ENCODE results near the gene KIF26B.

KIF26B gene

DNA sequence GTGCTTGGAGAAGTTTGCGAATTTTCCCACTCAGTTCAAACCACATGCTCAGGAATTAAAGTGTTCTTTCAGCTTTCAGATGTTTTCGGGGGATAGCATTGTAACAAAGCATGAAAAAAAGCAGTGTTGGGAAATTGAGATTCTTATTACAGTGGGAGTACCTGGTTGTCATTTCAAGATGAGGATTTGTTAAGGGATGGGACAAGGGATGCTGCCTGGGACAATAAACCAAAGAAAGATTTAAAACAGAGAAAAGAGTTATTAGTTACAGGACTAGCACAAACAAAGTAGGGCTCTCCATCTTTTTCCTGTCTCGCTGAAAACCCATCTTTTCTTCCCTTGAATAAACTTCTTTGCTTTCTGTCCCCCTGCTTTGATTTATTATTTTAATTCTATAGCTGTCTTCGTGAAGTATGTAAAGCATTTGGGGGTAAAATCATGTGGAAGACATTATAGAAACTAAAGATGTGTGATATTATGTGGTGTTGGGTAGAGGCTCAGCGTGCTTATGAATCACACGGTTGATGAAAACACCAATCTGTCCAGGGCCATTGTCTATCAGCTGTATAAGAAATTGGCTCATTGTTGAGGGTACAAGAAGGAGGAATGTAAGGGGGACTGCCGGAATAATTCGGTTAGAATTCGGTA is 277.6 kb downstream of the KIF26B start:
- POLR2A ChIA-PET (ENCODE audit: low non-redundant PET), result no interaction called here

DNA sequence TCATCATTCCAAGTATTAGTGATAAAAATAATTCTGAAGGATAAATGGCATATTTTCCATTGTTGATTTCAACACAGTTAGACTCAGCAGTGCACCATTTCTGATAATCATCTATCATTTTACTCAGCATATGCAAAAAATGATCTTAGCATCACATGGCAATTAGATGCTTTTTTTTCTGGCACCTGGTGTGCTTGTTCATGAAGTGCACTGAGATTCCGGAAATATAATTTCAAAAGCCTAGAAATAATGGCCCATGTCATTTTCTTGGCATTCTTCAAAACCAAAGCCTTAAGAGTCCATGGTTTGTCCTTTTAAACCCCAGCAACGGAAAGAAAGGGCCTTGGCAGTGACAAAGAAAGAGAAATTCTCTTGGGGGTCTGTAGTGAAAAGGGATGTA is 278.8 kb downstream of the KIF26B start:
- TF ChIP-seq, protein P1, sequence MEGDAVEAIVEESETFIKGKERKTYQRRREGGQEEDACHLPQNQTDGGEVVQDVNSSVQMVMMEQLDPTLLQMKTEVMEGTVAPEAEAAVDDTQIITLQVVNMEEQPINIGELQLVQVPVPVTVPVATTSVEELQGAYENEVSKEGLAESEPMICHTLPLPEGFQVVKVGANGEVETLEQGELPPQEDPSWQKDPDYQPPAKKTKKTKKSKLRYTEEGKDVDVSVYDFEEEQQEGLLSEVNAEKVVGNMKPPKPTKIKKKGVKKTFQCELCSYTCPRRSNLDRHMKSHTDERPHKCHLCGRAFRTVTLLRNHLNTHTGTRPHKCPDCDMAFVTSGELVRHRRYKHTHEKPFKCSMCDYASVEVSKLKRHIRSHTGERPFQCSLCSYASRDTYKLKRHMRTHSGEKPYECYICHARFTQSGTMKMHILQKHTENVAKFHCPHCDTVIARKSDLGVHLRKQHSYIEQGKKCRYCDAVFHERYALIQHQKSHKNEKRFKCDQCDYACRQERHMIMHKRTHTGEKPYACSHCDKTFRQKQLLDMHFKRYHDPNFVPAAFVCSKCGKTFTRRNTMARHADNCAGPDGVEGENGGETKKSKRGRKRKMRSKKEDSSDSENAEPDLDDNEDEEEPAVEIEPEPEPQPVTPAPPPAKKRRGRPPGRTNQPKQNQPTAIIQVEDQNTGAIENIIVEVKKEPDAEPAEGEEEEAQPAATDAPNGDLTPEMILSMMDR (conservative IDR thresholded peaks at IDR 0.05; ENCODE audit: low read depth), result no peak
- no peak for DNase-seq (ENCODE audit: low spot score)
- H3K27ac ChIP-seq, result no peak overlapping the region
- POLR2A ChIA-PET (ENCODE audit: low non-redundant PET), result no interaction called here
- CTCF ChIA-PET, result interaction anchor here (0.6 kb wide), 1 partner anchor 354 kb away, joined by 7 read pairs; no protein-coding TSS in a partner anchor

More for the DNA sequence above, 277.6 kb downstream of the KIF26B start:
- CTCF ChIA-PET, result interaction anchor here (0.6 kb wide), 1 partner anchor 51 kb away, joined by 5 read pairs; no protein-coding TSS in a partner anchor
- no peak for DNase-seq (ENCODE audit: low spot score)
- no peak overlapping the region for H3K27ac ChIP-seq
- TF ChIP-seq, protein P1 (conservative IDR thresholded peaks at IDR 0.05; ENCODE audit: low read depth), result no peak

DNA sequence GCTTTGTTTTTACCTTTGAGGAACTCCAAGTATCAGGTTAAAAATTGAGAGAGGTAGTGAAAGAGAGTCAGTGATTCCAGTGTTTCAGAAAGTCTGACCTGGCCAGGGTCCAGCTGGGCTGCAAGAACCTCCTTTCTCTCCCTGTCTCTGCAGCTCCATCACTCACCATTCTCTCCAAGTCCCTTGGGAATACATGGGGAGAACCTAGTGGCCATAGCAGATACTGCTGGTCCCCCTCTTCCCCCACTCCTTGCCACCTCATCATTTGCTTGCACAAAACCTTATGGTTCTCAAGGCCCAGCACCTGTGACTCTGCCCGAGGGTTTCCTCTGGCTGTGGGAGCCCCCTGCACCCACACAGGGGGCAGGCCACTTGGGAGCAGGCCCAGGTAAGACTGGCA is 279.5 kb downstream of the KIF26B start:
- TF ChIP-seq, protein P1 (conservative IDR thresholded peaks at IDR 0.05; ENCODE audit: low read depth), result no peak
- CTCF ChIA-PET, result no interaction called here
- no peak overlapping the region for H3K27ac ChIP-seq
- POLR2A ChIA-PET (ENCODE audit: low non-redundant PET), result no interaction called here
- no peak for DNase-seq (ENCODE audit: low spot score)

DNA sequence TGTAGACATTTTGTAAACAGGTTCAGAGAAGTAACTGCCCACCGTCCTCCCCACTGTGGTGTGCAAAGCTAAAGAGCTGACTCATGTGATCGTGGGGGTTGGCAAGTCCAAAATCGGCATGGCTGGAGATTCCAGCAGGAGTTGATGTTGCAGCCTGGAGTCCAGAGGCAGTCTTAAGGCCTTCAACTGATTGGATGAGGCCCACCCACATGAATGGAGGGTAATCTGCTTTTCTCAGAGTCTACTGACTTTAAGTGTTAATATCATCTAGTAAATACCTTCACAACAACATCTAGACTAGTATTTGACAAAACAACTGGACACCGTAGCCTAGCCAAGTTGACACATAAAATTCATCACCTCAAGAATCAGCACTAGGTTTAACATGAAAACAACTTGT is 281.6 kb downstream of the KIF26B start:
- ChIA-PET POLR2A (ENCODE audit: low non-redundant PET) (no interaction called here), CTCF (no interaction called here)
- no peak overlapping the region for H3K27ac ChIP-seq
- TF ChIP-seq, protein P1 (conservative IDR thresholded peaks at IDR 0.05; ENCODE audit: low read depth), result no peak
- no peak for DNase-seq (ENCODE audit: low spot score)

DNA sequence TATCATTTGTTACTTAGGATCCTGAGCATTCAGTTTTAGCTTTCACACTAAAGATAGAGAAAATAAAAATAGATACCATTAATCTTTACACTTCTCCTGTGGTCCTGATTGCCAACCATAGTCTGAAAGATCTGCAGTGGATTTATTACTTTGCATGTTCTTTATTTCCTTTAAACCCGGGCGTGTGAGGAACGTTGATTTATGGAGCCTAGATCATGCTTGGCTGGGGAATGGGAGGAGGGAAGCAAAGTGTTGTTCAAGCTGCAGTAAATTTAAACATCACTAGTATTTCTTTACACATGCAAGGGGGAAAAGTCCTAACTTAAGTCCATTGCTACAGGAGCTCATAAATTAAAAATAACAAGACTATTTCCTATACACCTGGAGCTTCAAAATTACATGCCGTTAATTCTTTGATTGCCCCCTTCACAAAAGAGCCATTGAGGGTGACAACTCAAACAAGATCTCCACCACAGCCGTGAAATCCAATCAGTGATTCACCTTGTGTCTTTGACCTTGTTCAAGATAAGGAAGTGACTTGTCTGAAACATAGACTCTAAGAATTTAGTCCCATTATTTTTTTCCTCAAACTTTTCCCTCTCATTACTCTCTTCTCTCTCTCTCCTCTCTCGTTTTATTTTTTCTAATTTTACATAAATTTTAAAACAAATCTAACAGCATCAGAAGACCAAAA is 282.7 kb downstream of the KIF26B start:
- CTCF ChIA-PET, result interaction anchor here (0.7 kb wide), 2 partner anchors 423 to 989 kb away, joined by 3 to 4 read pairs; no protein-coding TSS in a partner anchor
- DNase-seq (ENCODE audit: low spot score), result no peak
- TF ChIP-seq, protein P1 (conservative IDR thresholded peaks at IDR 0.05; ENCODE audit: low read depth), result no peak
- H3K27ac ChIP-seq, result no peak overlapping the region
- POLR2A ChIA-PET (ENCODE audit: low non-redundant PET), result no interaction called here

DNA sequence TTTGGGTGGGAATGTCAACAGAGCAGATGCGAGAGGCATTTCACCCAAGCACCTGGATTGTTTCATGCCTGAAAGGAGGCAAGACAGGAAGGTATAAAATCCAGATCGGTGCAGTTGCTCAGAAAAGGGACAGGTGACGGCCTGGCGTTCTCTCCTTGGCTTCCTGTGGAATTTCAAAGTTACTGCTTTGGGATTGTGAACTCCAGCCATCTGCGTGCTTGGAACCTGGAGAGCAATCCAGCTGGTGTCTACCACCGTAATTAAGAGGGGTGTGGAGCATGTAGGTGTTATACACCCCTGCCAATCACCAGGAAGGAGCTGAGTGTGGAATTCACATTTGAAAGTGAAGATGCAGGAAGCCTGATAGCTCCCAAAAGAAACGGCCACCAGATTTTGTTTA is 286.1 kb downstream of the KIF26B start:
- POLR2A ChIA-PET (ENCODE audit: low non-redundant PET), result no interaction called here
- no peak for DNase-seq (ENCODE audit: low spot score)
- no peak overlapping the region for H3K27ac ChIP-seq
- CTCF ChIA-PET, result no interaction called here
- TF ChIP-seq, protein P1 (conservative IDR thresholded peaks at IDR 0.05; ENCODE audit: low read depth), result no peak
